ENCODE measurements around the gene AREL1.

The AREL1 gene

DNA sequence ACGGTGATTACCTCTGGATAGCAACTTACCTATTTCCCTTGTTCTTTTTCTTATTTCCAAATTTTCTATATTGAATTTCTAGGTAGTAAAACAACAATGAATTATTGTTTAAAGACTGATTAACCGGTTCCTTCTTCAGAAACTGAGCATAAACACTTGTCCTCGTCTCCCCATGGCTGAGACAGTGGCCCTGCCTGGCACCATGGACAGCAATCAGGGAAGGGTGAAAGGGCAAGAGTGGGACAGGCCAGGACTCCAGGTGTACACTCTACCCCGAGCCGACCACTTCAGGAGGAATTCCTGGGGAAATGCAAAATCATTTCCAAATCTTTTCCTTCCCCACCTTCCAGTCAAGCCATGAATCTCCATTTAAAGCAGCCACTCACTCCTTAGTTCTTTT, 52.0 kb downstream of the AREL1 start:
- H3K4me1 ChIP-seq = no peaks in the 10 kb centered on the region
- no peak overlapping the region for H3K4me3 ChIP-seq (ENCODE audit: low read depth, low read length)
- no peak for DNase-seq
- TF ChIP-seq CTCF (IDR thresholded peaks at IDR 0.05; ENCODE audit: low read depth, low read length) = no peak
- no peaks in the 10 kb centered on the region for H3K27me3 ChIP-seq
- peaks cover 24% of the 10 kb centered on the region for H3K36me3 ChIP-seq
- H3K9me3 ChIP-seq = no peaks in the 10 kb centered on the region

- no peak for DNase-seq
- no peak overlapping the region for H3K4me3 ChIP-seq (ENCODE audit: low read depth, low read length)
- H3K27me3 ChIP-seq = no peaks in the 10 kb centered on the region
- no peaks in the 10 kb centered on the region for H3K4me1 ChIP-seq
- H3K9me3 ChIP-seq = no peaks in the 10 kb centered on the region
- peaks cover 20% of the 10 kb centered on the region for H3K36me3 ChIP-seq
- TF ChIP-seq CTCF (IDR thresholded peaks at IDR 0.05; ENCODE audit: low read depth, low read length) = no peak
Observed at GRCh38 chr14:74660167-74660566, 52.7 kb downstream of the AREL1 start.

DNA sequence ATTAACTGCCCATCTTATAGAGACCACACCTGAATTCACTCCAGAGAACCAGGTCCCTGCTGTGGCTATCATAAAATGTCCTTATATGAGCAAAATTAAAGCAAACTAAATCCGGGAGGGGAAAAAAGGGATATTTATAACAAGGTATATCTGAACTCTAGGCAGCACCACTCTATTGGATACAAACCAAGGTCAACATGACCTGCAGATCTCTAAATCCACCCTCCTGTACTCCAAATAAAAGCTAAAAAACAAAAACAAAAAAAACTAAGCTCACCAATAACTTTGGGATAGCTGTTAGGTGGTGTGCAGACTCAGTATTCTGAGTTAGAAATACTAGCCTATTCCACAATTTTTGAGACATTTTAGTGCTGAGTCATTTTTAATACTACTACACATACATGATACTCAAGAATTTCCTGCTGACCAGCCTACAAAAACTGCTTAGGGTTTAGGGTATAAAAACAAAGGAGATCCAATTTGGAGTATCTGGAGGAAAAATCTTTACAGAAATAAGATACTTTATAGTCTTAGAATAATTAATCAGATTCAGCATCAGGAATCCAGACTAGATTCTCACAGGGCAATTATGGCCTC, 54.2 kb downstream of the AREL1 start:
- no peak for DNase-seq
- H3K4me1 ChIP-seq = no peaks in the 10 kb centered on the region
- no peaks in the 10 kb centered on the region for H3K27me3 ChIP-seq
- no peaks in the 10 kb centered on the region for H3K9me3 ChIP-seq
- H3K36me3 ChIP-seq = peaks cover 15% of the 10 kb centered on the region
- no peak for TF ChIP-seq CTCF (IDR thresholded peaks at IDR 0.05; ENCODE audit: low read depth, low read length)
- no peak overlapping the region for H3K4me3 ChIP-seq (ENCODE audit: low read depth, low read length)

- H3K4me1 ChIP-seq = no peaks in the 10 kb centered on the region
- no peak for DNase-seq
- TF ChIP-seq CTCF (IDR thresholded peaks at IDR 0.05; ENCODE audit: low read depth, low read length) = no peak
- H3K4me3 ChIP-seq (ENCODE audit: low read depth, low read length) = no peak overlapping the region
- peaks cover 3% of the 10 kb centered on the region for H3K36me3 ChIP-seq
- no peaks in the 10 kb centered on the region for H3K27me3 ChIP-seq
- H3K9me3 ChIP-seq = no peaks in the 10 kb centered on the region
Observed at GRCh38 chr14:74656964-74657363, 55.9 kb downstream of the AREL1 start.

DNA sequence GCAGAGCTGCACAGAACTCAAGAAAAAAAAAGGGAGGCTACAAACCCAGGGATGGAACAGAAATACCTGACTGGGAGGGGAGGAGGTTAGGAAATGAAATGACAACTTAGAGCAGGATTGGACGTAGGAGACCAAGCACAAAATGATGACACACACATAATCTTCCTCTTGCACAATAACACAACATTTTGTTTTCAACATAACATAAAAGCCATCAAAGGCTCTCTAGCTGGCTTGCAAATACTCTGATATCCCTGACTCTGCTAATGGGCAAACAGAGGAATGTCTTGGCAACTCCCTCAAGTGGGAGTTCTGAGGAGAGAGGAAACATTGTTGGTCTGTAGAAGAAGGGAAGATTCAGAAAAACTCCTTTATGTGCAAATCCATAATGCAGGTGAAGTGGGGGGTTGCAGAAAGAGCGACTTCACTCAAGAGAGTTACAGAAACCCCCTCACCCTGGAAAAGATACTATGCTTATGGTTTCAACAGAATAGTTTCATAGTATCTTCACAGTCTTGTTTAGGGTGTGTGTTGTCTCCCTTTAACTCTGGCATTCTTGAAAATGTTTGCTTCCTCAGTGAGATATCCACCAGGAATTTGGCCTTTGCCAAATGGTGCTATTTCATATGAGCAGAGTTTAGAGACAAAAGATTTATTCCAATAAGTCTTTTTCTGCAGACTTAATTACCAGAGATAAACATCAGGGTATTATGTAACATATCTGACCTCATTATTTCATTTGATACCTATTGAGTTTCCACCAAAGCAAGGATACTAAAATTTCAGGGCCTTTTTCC, 57.1 kb downstream of the AREL1 start:
- H3K4me1 ChIP-seq = no peaks in the 10 kb centered on the region
- TF ChIP-seq CTCF (IDR thresholded peaks at IDR 0.05; ENCODE audit: low read depth, low read length) = no peak
- no peak overlapping the region for H3K4me3 ChIP-seq (ENCODE audit: low read depth, low read length)
- peaks cover 2% of the 10 kb centered on the region for H3K36me3 ChIP-seq
- H3K9me3 ChIP-seq = no peaks in the 10 kb centered on the region
- H3K27me3 ChIP-seq = no peaks in the 10 kb centered on the region
- DNase-seq = no peak

GRCh38 chr14:74654931-74655330, 57.9 kb downstream of the AREL1 start:
- Histone ChIP-seq H3K36me3 (no peaks in the 10 kb centered on the region), H3K4me1 (no peaks in the 10 kb centered on the region), H3K9me3 (no peaks in the 10 kb centered on the region), H3K4me3 (ENCODE audit: low read depth, low read length) (no peak overlapping the region), H3K27me3 (no peaks in the 10 kb centered on the region)
- TF ChIP-seq CTCF (IDR thresholded peaks at IDR 0.05; ENCODE audit: low read depth, low read length) = no peak
- DNase-seq = no peak

All from BE2C (cell line).